Caki2 (cell line): ENCODE measurements around the gene RAB30. TPM values are rescaled to one million over a fixed set of nuclear protein-coding genes. Genes with fewer than 3 reads are reported as not detected.
"Not testable (repeated sequence)": the region's sequence is repeated elsewhere in the genome, so short reads cannot be mapped to it uniquely, and the experiment has no call there.

ENCODE experiments used
- DNase-seq: peaks from one replicate; pipeline ENCODE4 v3.0.0-alpha.2; 2015; ENCODE audit warnings: low read depth
- in situ Hi-C: cut with HindIII; loops from 2 replicates; pipeline ENCODE4 v1.10.0; 2016; ENCODE audit warnings: low sequenced_read_pairs, low pct_unique_long_range_greater_than_20kb, mixed read lengths
- total RNA-seq: library from RNA; depleted of rRNA; stranded (reverse); fragments of >200 nt; shearing (Covaris generic); gene quantifications from 2 replicates; pipeline ENCODE4 v1.2.3, GENCODE V29; 2014; ENCODE audit warnings: low replicate concordance

Gene RAB30
- total RNA-seq, 1 experiment from 2014 or later = 3.2 TPM

- in situ Hi-C loops = no loop called here
- DNase-seq = no peak
These were observed 47.3 kb downstream of the RAB30 start for GRCh38 chr11:83024270-83024854.

GRCh38 chr11:83023410-83023809, 48.3 kb downstream of the RAB30 start:
- no peak for DNase-seq
- in situ Hi-C loops = no loop called here

GRCh38 chr11:83021780-83022125, 49.9 kb downstream of the RAB30 start:
- in situ Hi-C loops = no loop called here
- DNase-seq = no peak

- no peak for DNase-seq
- in situ Hi-C loops = no loop called here
These were observed 50.5 kb downstream of the RAB30 start for GRCh38 chr11:83020942-83021779.

GRCh38 chr11:83019888-83020579, 51.7 kb downstream of the RAB30 start:
- in situ Hi-C loops = no loop called here
- no peak for DNase-seq

GRCh38 chr11:83014951-83015350, 56.7 kb downstream of the RAB30 start:
- in situ Hi-C loops = no loop called here
- no peak for DNase-seq

GRCh38 chr11:83012168-83013067, 59.3 kb downstream of the RAB30 start:
- in situ Hi-C loops = no loop called here
- no peak for DNase-seq

GRCh38 chr11:83011333-83012167, 60.1 kb downstream of the RAB30 start:
- DNase-seq = no peak
- in situ Hi-C loops = no loop called here

GRCh38 chr11:83009999-83010398, 61.7 kb downstream of the RAB30 start:
- no peak for DNase-seq
- in situ Hi-C loops = no loop called here

GRCh38 chr11:83009136-83009535, 62.6 kb downstream of the RAB30 start:
- DNase-seq, in situ Hi-C loops: not testable (repeated sequence)

GRCh38 chr11:83008581-83008923, 63.1 kb downstream of the RAB30 start:
- in situ Hi-C loops = no loop called here
- no peak for DNase-seq

GRCh38 chr11:83007909-83008580, 63.7 kb downstream of the RAB30 start:
- in situ Hi-C loops = no loop called here
- no peak for DNase-seq

GRCh38 chr11:83007477-83007876, 64.2 kb downstream of the RAB30 start:
- in situ Hi-C loops = no loop called here
- no peak for DNase-seq

GRCh38 chr11:83006877-83007330, 64.8 kb downstream of the RAB30 start:
- no peak for DNase-seq
- in situ Hi-C loops = no loop called here

GRCh38 chr11:83004746-83005556, 66.7 kb downstream of the RAB30 start:
- in situ Hi-C loops = no loop called here
- DNase-seq = no peak

GRCh38 chr11:83002522-83002921, 69.2 kb downstream of the RAB30 start:
- no peak for DNase-seq
- in situ Hi-C loops = no loop called here
